HG03571 (cell line): Measurements from ENCODE around the gene DSG2.
"Not testable (repeated sequence)": the region's sequence is repeated elsewhere in the genome, so short reads cannot be mapped to it uniquely, and the experiment has no call there.

Source experiments
- ATAC-seq: cut with Tn5 transposase; IDR thresholded peaks from one replicate; pipeline ENCODE4 v1.9.1; 2021; ENCODE audit not compliant: unreplicated experiment

DSG2 gene

GRCh38 chr18:31497836-31498573 is at the start of gene DSG2:
DSG2 (plus strand) TSS chr18:31498177; CDS start chr18:31498252, 75 bp downstream.
- ATAC-seq: no peak

GRCh38 chr18:31450409-31450808 is 47.6 kb upstream of the DSG2 start:
- ATAC-seq: no peak

DNA sequence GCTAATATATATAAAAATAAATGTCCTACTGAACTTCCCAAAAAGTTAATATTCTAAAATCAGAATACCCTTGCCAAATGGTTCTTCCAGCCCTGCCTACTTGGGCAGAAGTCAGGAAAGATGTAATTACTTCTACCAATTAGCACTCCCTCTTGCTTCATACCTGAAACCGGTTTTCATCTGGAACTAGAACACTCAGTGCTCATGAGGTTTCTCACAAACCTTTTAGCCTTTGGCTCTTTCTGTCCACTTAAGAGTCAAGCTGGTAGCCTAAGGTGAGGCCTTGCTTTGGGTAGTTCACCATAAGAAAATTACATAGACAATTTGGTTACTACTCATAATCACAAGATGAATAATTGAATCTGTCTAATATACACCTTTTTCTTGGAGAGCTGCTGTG is 46.4 kb upstream of the DSG2 start:
- no peak for ATAC-seq

GRCh38 chr18:31454066-31454708 is 43.8 kb upstream of the DSG2 start:
- ATAC-seq: no peak

DNA sequence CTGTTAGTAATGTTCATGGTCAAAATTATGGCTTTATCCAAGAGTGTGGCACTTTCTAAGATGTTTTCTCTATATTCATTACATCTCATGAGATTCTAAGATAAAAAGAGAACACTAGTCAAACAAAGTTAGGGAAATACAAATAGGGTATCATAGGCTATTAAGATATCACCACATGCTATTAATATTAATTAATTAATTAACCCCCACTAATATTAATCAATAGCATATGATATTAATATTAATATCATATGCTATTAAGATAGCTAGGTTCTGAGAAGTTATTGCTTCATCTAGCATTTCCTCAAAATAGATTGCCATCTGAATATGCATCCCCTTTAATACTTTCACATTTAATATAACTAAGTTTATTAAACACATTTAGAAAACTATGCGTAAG is 28.3 kb upstream of the DSG2 start:
- ATAC-seq: no peak

DNA sequence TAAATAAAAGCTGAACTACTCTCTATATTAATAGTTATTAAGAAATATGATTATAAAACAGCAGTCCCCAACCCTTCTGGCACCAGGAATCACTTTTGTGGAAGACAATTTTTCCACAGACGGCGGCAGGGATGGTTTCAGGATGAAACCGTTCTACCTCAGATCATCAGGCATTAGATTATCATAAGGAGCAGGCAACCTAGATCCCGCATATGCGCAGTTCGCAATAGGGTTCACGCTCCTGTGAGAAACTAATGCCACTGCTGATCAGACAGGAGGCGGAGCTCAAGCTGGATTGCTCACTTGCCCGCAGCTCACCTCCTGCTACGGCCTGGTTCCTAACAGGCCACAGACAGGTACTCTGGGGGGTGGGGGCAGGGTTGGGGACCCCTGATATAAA is 19.3 kb upstream of the DSG2 start:
- no peak for ATAC-seq

GRCh38 chr18:31482051-31482450 is 15.9 kb upstream of the DSG2 start:
- no peak for ATAC-seq

DNA sequence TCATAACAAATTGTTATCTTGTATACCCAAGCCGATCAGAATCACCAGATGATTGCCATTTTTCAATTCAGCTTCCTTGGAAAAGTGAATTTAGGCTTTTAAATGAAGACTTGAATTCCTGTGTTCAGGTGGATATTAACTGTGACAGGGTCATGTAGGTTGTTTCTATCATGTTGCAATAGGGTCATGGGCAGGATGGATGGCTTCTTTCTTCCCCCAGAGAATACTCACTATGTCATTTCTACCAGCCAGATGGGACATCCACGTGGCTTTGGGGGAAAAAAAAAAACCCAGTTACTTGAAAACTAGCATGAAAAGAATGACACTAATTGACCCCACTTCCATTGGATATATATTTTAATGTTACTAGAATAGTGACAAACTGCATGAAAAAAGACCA is 14.6 kb upstream of the DSG2 start:
- ATAC-seq: no peak

DNA sequence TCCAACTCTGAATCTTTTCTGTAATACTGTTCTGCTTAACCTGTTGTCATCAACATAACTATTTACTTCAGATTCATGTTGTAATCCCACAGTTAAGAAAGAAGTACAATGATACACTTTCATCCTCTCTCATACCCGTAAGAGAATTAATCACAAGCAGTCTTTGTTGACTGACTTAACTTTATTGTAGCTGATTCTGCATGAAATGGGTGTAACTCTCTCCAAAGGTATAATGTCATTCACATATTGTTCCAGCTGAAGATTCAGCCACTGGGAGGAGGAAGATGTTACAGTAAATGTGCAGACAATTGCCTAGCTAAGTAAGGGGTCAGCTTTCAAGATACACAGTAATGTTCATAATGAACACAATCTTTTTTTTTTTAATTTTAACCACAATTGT is 13.5 kb upstream of the DSG2 start:
- no peak for ATAC-seq

DNA sequence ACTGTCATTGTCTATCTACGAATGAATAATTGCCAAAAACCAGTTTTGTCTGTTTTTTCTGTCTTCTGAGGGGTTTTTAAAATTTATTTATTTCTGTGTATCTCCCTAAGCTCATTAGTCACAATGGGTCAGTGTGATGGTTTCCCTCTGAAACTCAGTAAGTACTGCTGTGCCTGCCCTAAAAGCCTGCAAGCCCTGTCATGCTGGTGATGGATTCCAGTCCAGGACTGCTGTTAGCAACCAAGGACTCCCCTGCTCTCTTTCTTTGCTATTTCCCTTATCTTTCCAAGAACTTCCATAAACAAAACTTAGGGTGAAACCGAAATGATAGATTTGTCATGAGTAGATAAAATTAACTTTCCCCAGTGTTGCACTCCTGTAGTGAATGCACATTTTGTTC is 11.8 kb upstream of the DSG2 start:
- no peak for ATAC-seq

GRCh38 chr18:31487246-31488015 is 10.5 kb upstream of the DSG2 start:
- no peak for ATAC-seq

GRCh38 chr18:31489311-31489710 is 8.7 kb upstream of the DSG2 start:
- ATAC-seq: no peak

DNA sequence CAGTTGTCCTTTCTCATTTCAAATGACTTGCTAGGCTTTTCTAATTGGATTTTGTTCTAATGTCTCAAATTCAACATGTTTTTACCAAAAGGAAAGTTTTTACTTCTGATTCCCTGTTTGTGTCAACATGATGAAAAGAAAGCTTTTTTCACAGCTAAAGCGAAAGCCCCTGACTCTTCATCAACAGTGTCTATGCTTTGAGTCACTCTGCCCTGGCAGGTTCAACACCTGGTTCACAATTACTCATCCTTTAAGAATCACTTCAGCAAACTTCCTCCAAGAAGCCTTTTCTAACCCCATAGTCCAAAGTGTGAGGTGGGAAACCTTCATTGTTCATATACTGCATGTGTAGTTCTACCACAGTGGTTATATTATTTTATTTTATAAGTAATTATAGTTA is 7.6 kb upstream of the DSG2 start:
- ATAC-seq: no peak

GRCh38 chr18:31490833-31491232 is 7.1 kb upstream of the DSG2 start:
- ATAC-seq: no peak

GRCh38 chr18:31491586-31491985 is 6.4 kb upstream of the DSG2 start:
- ATAC-seq: no peak

DNA sequence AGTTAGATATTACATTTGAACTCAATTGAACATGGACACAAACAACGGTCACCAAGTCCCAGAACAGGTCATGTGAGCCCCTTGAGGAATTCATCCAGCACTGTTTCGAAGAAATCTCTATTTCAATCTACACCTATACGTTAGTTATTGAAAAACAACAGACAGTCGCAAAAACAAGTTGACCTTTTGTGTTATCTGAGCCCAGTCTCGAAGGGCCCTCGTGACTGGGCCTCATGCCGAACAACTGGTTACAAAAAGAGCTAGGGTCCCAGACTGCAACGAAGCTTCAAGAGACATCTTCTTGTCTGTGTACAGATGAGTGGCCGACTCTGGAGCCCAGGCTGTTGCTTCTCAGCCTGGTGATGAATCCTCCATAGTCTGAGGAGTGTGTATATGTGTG is 5.3 kb upstream of the DSG2 start:
- ATAC-seq: no peak

- ATAC-seq: no peak
Measured at GRCh38 chr18:31493171-31493570, 4.8 kb upstream of the DSG2 start.

GRCh38 chr18:31493941-31494340 is 4.0 kb upstream of the DSG2 start:
- no peak for ATAC-seq

- ATAC-seq: not testable (repeated sequence)
Measured at GRCh38 chr18:31494705-31495244, 3.2 kb upstream of the DSG2 start.

DNA sequence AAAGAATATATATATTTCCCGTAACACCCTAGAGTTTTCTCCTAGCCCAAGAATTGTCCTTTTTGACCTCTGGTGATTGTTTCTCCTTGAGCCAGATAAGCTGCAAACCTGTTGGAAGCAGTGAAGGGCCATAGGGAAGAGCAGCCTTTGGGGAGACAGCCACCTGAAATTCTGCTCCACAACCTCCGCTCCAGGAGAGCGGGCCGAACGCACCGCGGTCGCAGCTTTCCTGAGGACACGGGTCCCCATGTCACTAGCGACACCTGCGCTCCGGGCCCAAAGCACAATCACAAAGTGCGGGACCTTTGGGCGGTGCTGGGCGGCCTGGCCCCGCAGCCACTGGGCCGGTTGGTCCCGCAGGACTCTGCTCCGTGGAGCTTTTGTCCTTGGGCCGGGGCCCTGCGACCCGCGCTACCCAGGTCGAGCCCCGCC is 557 bp upstream of the DSG2 start:
- ATAC-seq: no peak

DNA sequence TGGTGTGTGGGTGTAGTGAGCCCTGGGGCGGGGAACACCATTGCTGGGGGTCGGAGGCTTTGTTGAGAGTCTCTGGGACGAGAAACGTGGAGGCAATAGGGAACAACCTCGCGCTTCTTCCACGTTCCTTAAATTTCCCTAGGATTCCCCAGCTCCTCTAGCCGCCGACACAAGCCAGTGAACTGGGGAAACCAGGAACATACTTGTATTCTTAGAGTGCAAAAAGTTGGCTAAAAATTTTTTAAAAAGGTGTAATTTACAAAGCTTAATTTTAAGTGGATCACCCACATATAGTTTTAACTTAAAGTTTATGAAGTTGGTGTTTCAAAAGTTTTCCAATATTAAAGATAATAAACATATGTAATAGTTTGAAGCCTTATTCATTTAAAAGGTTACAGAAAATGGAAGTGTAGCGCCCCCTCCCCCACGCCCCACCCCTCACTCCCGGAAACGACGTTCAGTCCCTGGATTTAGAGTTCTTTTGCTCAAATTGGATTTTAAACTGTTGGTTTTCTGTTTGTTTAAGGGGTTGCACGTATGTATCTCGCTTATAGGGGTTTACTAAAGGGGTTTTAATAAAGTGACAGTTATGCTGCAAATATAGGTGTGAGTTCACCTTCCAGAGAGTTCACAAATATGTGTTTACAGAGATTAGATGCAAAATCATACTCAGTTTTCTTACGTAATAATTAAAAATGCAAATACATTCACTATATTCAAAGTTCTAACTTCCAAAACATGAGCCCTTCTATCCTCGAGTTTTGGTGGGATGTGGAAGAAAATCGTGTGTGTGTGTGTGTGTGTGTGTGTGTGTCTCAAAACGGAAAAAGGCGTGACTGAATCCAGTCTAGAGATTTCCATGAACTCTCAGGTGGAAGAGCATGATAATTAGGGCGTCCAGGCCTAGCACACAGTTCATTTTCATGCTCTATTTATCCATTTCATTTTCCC is 872 bp downstream of the DSG2 start:
- no peak for ATAC-seq
